ENCODE data around the gene SEPHS2. TPM values are rescaled to one million over a fixed set of nuclear protein-coding genes. Genes with fewer than 3 reads are reported as not detected.
"Not testable (repeated sequence)": the region's sequence is repeated elsewhere in the genome, so short reads cannot be mapped to it uniquely, and the experiment has no call there.

SEPHS2 gene
- total RNA-seq, 2 donors from 2014 or later: 33.7 to 58.9 TPM

DNA sequence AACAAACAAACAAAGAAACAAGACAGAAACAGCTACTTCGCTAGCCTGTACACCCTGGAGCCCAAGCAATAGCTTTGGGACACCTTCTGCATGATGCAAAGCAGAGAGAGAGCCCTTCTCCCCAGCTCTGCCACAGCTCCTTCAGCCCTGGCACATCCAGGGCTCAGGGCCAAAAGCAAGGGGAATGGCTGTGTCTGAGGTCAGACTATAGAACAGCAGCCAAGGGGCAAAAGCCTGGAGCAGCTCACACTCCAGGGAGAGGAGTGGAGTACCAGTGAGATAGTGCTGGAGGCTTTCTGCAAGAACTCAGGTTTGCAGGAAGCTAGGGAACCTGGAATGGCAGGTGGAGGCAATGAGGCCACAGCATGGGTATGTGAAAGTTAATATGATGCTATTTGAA is 11.6 kb upstream of the SEPHS2 start:
- WGBS: 94% methylated on average over 1 of the region's 1 CpG
- intact Hi-C loops (cut with DNase I): no loop called here
- no peak for DNase-seq (ENCODE audit: low spot score)

DNA sequence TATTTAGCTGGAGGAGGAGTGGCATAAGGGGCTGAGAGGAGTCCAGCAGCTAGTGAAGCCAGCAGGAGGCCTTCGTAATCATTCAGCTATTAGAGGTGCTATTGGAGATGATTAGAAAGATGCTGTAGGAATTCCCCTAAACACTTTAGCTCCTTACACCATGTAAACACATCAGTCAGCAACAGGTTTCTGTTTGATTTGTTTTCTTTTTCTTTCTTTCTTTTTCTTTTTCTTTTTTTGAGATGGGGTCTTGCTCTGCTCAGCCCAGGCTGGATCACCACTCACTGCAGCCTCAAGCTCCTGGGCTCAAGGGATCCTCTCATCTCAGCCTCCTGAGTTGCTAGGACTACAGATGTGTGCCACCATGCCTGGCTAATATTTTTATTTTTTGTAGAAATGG is 10.6 kb upstream of the SEPHS2 start:
- Histone ChIP-seq H3K4me3 (no peak overlapping the region), H3K27ac (no peak overlapping the region), H3K36me3 (no peaks in the 10 kb centered on the region), H3K27me3 (replicated peaks; ENCODE audit: insufficient read depth) (no peaks in the 10 kb centered on the region), H3K9me3 (no peaks in the 10 kb centered on the region), H3K4me1 (replicated peaks) (no peaks in the 10 kb centered on the region)
- 95% methylated on average over 1 of the region's 1 CpG for WGBS
- intact Hi-C loops (cut with DNase I): no loop called here
- no peak for DNase-seq (ENCODE audit: low spot score)
- TF ChIP-seq POLR2A (IDR thresholded peaks at IDR 0.05): no peak
- TF ChIP-seq POLR2AphosphoS5 (IDR thresholded peaks at IDR 0.05): no peak
- TF ChIP-seq, protein P1, sequence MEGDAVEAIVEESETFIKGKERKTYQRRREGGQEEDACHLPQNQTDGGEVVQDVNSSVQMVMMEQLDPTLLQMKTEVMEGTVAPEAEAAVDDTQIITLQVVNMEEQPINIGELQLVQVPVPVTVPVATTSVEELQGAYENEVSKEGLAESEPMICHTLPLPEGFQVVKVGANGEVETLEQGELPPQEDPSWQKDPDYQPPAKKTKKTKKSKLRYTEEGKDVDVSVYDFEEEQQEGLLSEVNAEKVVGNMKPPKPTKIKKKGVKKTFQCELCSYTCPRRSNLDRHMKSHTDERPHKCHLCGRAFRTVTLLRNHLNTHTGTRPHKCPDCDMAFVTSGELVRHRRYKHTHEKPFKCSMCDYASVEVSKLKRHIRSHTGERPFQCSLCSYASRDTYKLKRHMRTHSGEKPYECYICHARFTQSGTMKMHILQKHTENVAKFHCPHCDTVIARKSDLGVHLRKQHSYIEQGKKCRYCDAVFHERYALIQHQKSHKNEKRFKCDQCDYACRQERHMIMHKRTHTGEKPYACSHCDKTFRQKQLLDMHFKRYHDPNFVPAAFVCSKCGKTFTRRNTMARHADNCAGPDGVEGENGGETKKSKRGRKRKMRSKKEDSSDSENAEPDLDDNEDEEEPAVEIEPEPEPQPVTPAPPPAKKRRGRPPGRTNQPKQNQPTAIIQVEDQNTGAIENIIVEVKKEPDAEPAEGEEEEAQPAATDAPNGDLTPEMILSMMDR (IDR thresholded peaks at IDR 0.05): no peak

More for the DNA sequence above, 11.6 kb upstream of the SEPHS2 start:
- H3K27me3 ChIP-seq (replicated peaks; ENCODE audit: insufficient read depth): no peaks in the 10 kb centered on the region
- H3K4me3 ChIP-seq: no peak overlapping the region
- no peaks in the 10 kb centered on the region for H3K4me1 ChIP-seq (replicated peaks)
- TF ChIP-seq POLR2AphosphoS5 (IDR thresholded peaks at IDR 0.05) (no peak), POLR2A (IDR thresholded peaks at IDR 0.05) (no peak)
- TF ChIP-seq, protein P1 (IDR thresholded peaks at IDR 0.05): no peak
- H3K36me3 ChIP-seq: no peaks in the 10 kb centered on the region
- H3K27ac ChIP-seq: no peak overlapping the region
- H3K9me3 ChIP-seq: no peaks in the 10 kb centered on the region

DNA sequence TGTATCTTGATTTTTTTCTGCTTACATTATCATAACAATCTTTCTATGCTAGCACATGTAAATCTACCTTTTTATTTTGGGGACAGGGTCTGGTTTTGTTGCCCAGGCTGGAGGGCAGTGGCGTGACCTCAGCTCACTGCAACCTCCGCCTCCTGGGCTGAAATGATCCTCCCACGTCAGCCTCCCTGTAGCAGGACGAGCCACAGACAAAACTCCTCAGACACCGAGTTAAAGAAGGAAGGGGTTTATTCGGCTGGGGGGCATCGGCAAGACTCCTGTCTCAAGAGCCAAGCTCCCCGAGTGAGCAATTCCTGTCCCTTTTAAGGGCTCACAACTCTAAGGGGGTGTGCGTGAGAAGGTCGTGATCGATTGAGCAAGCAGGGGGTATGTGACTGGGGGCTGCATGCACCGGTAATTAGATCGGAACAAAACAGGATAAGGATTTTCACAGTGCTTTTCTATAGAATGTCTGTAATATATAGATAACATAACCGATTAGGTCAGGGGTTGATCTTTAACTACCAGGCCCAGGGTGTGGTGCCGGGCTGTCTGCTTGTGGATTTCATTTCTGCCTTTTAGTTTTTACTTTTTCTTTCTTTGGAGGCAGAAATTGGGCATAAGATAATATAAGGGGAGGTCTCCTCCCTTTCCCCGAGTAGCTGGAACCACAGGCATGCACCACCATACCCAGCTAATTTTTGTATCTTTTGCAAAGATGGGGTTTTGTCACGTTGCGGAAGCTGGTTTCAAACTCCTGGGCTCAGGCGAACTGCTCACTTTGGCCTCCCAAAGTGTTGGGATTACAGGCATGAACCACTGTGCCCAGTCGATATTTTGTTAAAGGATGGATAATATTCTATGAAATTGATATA is 7.3 kb upstream of the SEPHS2 start:
- DNase-seq (ENCODE audit: low spot score); H3K9me3 ChIP-seq; H3K4me3 ChIP-seq; H3K4me1 ChIP-seq (replicated peaks); H3K27me3 ChIP-seq (replicated peaks; ENCODE audit: insufficient read depth); intact Hi-C loops (cut with DNase I); H3K36me3 ChIP-seq; H3K27ac ChIP-seq: not testable (repeated sequence)
- 75% methylated on average over 20 of the region's 20 CpGs for WGBS

GRCh38 chr16:30449116-30449435 is 3.4 kb upstream of the SEPHS2 start:
- intact Hi-C loops (cut with DNase I): no loop called here

DNA sequence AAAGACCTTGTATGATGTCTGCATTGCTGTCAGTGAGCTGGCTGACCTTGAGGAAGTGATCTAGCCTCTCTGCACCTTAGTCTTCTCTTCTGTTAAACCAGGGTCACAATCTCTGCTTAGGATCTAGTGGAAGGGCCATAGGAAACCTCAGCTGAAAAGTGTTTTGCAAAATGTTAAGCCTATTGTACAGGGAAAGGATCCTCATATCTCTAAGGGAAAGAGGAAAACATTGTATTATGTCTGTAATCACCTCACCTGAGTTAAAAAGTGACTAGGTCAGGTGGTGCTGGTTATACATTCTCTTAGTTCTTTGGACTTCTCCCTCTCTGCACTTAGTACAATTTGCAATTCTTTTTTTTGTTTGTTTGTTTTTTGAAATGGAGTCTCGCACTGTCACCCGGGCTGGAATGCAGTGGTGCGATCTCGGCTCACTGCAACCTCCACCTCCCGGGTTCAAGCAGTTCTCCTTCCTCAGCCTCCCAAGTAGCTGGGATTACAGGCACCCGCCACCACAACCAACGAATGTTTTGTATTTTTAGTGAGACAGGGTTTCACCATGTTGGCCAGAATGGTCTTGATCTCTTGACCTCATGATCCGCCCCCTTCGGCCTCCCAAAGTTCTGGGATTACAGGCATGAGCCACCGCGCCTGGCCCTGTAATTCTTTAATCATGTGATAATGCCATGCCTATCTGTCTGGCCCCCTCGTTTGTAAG is 2.0 kb upstream of the SEPHS2 start:
- no peaks in the 10 kb centered on the region for H3K9me3 ChIP-seq
- H3K4me3 ChIP-seq: no peak overlapping the region
- H3K27me3 ChIP-seq (replicated peaks; ENCODE audit: insufficient read depth): no peaks in the 10 kb centered on the region
- H3K4me1 ChIP-seq (replicated peaks): no peaks in the 10 kb centered on the region
- DNase-seq (ENCODE audit: low spot score): no peak
- H3K36me3 ChIP-seq: no peaks in the 10 kb centered on the region
- H3K27ac ChIP-seq: no peak overlapping the region
- 84% methylated on average over 12 of the region's 12 CpGs for WGBS
- intact Hi-C loops (cut with DNase I): no loop called here
- TF ChIP-seq, protein P1 (IDR thresholded peaks at IDR 0.05): no peak
- TF ChIP-seq POLR2AphosphoS5 (IDR thresholded peaks at IDR 0.05) (no peak), POLR2A (IDR thresholded peaks at IDR 0.05) (no peak)

More at GRCh38 chr16:30449116-30449435, 3.4 kb upstream of the SEPHS2 start:
- TF ChIP-seq, protein P1 (IDR thresholded peaks at IDR 0.05): no peak
- no peak for TF ChIP-seq POLR2A (IDR thresholded peaks at IDR 0.05)
- no peak for TF ChIP-seq POLR2AphosphoS5 (IDR thresholded peaks at IDR 0.05)
- no peak overlapping the region for H3K4me3 ChIP-seq
- DNase-seq (ENCODE audit: low spot score): no peak
- no peak overlapping the region for H3K27ac ChIP-seq
- no peaks in the 10 kb centered on the region for H3K4me1 ChIP-seq (replicated peaks)
- WGBS: 85% methylated on average over 3 of the region's 3 CpGs
- no peaks in the 10 kb centered on the region for H3K27me3 ChIP-seq (replicated peaks; ENCODE audit: insufficient read depth)
- no peaks in the 10 kb centered on the region for H3K9me3 ChIP-seq
- no peaks in the 10 kb centered on the region for H3K36me3 ChIP-seq
